Body of pancreas (tissue), 4 donors: Measurements from ENCODE around the gene TMPRSS9. TPM values are rescaled to one million over a fixed set of nuclear protein-coding genes. Genes with fewer than 3 reads are reported as not detected.

Experiments used
- ATAC-seq: fragments of 150-250 bp; one replicate; pipeline ENCODE4 v1.9.1; 2016
- DNase-seq, 4 donors: peaks; one replicate each; pipeline ENCODE4 v3.0.0-alpha.2; 2019
- H3K27ac ChIP-seq, 4 donors: fragments of 200-600 bp; sonication (generic); 1 replicate in 3 of 4; 2 replicates in 1 of 4; pipeline versions ENCODE4 v1.5.1 to v1.6.1; 2016 to 2019; ENCODE audit warnings: mild to moderate bottlenecking in 1 of 4, mixed read lengths in 1 of 4, moderate library complexity in 1 of 4
- H3K27me3 ChIP-seq, 2 donors: fragments of 200-600 bp; sonication (generic); one replicate each; pipeline ENCODE4 v1.6.0; 2016; ENCODE audit warnings: mild to moderate bottlenecking in 1 of 2
- H3K36me3 ChIP-seq, 2 donors: fragments of 200-600 bp; sonication (generic); replicated peaks in 1 of 2; 2 replicates each; pipeline ENCODE4 v1.5.1; 2016; ENCODE audit warnings: low read depth in 2 of 2; ENCODE audit not compliant: insufficient read depth in 1 of 2
- H3K4me1 ChIP-seq: fragments of 200-600 bp; sonication (generic); one replicate; pipeline ENCODE4 v1.6.0; 2016
- H3K4me3 ChIP-seq, 2 donors: fragments of 200-600 bp; sonication (generic); 1 replicate in 1 of 2; 2 replicates in 1 of 2; pipeline ENCODE4 v1.5.1; 2016 to 2019
- H3K9me3 ChIP-seq, 3 donors: fragments of 200-600 bp; sonication (generic); 1 replicate in 2 of 3; 2 replicates in 1 of 3; pipeline ENCODE4 v1.5.1; 2016
- CTCF ChIP-seq, 7 experiments: fragments of 450-650 bp in 4 of 7; fragments of 200-600 bp in 3 of 7; sonication (generic) in 3 of 7; IDR thresholded peaks; one replicate each; pipeline ENCODE4 v1.5.1; 2016 to 2019; ENCODE audit warnings: antibody characterized with exemption in 7 of 7
- POLR2A ChIP-seq, 3 donors: fragments of 450-650 bp; IDR thresholded peaks; one replicate each; pipeline ENCODE4 v1.6.1; 2016; ENCODE audit warnings: antibody characterized with exemption in 3 of 3, mild to moderate bottlenecking in 2 of 3
- WGBS, 2 donors: methylation state at CpG; one replicate each; pipeline ENCODE4 v1.1.5; 2017; 5-methylcytosine and 5-hydroxymethylcytosine counted together
- intact Hi-C: fragments of 100-400 bp; cut with DNase I; formaldehyde crosslinking; loops from one replicate; pipeline ENCODE4 v1.15.1; 2023
- total RNA-seq, 2 donors: library from RNA; depleted of rRNA; stranded (reverse); fragments of >200 nt; gene quantifications; one replicate each; pipeline ENCODE4 v1.1.0, GENCODE V29; 2016

TMPRSS9 gene
- total RNA-seq, 2 donors from 2014 or later, result not detected

DNA sequence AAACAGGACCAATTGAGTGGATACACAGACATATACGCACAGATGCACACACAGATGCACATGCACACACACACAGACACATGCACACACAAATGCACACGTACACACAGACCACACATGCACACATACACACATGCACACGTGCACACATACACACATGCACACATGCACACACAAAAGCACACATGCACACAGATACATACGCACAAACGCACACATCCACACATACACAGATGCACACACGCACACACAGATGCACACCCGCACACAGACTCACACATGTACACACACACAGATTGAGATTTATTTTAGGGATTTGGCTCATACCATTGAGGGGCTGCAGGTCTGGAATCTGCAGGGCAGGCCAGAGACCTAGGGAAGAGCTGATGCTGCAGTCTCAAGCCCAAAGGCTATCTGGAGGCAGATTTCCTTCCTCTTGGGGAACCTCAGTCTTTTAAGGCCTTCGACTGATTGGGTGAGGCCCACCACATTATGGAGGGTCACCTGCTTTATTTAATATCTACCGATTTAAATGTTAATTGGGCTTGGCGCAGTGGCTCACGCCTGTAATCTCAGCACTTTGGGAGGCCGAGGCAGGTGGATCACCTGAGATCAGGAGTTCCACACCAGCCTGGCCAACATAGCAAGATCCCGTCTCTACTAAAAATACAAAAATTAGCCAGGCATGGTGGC, 22.6 kb downstream of the TMPRSS9 start:
- 82 to 86% methylated on average over 13 of the region's 13 CpGs for WGBS, 2 donors
- Histone ChIP-seq H3K36me3 (no peaks in the 10 kb centered on the region), H3K4me1 (no peaks in the 10 kb centered on the region), H3K27me3 (no peaks in the 10 kb centered on the region), H3K27ac (no peak overlapping the region), H3K4me3 (no peak overlapping the region), H3K9me3 (peaks cover 0 to 6% (median 0%) of the 10 kb centered on the region in 3 donors)
- ATAC-seq, result no peak
- intact Hi-C loops, result loop anchor here (10.0 kb wide), 1 partner anchor 228 kb away; the partner anchor contains the start of gene AP3D1
- DNase-seq, result no peak
- no peak for TF ChIP-seq POLR2A (IDR thresholded peaks at IDR 0.05)
- TF ChIP-seq CTCF (IDR thresholded peaks at IDR 0.05), result no peak

- Histone ChIP-seq H3K27ac (no peak overlapping the region), H3K4me1 (no peaks in the 10 kb centered on the region), H3K4me3 (no peak overlapping the region), H3K36me3 (no peaks in the 10 kb centered on the region), H3K9me3 (peaks cover 0 to 6% (median 0%) of the 10 kb centered on the region in 3 donors), H3K27me3 (no peaks in the 10 kb centered on the region)
- TF ChIP-seq CTCF (IDR thresholded peaks at IDR 0.05) (no peak), POLR2A (IDR thresholded peaks at IDR 0.05) (no peak)
- 23 to 57% methylated on average over 11 to 34 of the region's 37 CpGs for WGBS, 2 donors
- intact Hi-C loops, result loop anchor here (5.0 to 10.0 kb wide), 2 partner anchors 98 to 230 kb away; partner anchors contain the start of gene AP3D1
- DNase-seq (peak; percentile 18 to 59 (median 42)), ATAC-seq (peak; percentile 52)
Measured at GRCh38 chr19:2385053-2385721, 25.1 kb downstream of the TMPRSS9 start.

DNA sequence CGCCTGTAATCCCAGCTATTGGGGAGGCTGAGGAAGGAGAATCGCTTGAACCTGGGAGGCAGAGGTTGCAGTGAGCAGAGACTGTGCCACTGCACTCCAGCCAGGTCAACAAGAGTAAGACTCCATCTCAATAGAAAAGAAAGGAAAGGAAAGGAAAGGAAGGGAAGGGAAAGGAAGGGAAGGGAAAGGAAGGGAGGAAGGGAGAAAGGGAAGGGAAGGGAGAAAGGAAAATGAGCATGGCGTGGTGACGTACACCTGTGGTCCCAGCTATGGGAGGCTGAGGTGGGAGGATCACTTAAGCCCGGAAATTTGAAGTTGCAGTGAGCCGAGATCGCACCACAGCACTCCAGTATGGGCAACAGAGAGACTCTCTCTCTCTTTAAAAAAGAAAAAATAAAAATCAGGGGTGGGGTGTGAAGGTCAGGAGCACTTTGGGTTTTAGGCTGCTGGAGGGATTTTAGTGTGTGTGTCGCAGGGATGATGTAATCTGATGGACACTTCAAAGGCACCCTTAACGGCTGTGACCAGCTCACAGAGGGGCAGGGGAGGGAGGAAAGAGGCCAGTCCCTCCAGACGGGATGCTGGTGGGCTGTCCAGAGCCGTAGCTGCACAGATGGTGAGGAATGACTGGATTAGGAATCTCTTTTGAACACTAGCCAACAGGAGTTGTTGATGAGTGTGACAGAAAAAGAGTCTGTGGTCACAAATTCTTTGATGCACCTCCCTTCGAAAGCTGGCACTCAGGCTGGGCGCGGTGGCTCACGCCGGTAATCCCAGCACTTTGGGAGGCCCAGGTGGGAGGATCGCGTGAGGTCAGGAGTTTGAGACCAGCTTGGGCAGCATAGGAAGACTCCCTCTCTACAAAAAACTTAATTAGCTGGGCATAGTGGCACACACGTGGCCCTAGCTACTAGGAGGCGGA, 27.6 kb downstream of the TMPRSS9 start:
- 68 to 74% methylated on average over 15 to 20 of the region's 20 CpGs for WGBS, 2 donors
- H3K36me3 ChIP-seq, result no peaks in the 10 kb centered on the region
- ATAC-seq (no peak), DNase-seq (no peak)
- no peaks in the 10 kb centered on the region for H3K4me1 ChIP-seq
- H3K4me3 ChIP-seq, result no peak overlapping the region
- no peaks in the 10 kb centered on the region for H3K27me3 ChIP-seq
- H3K9me3 ChIP-seq, result no peaks in the 10 kb centered on the region
- intact Hi-C loops, result loop anchor here (5.0 to 10.0 kb wide), 2 partner anchors 100 to 233 kb away; partner anchors contain the start of gene AP3D1
- TF ChIP-seq CTCF (IDR thresholded peaks at IDR 0.05) (no peak), POLR2A (IDR thresholded peaks at IDR 0.05) (no peak)
- H3K27ac ChIP-seq, result no peak overlapping the region

DNA sequence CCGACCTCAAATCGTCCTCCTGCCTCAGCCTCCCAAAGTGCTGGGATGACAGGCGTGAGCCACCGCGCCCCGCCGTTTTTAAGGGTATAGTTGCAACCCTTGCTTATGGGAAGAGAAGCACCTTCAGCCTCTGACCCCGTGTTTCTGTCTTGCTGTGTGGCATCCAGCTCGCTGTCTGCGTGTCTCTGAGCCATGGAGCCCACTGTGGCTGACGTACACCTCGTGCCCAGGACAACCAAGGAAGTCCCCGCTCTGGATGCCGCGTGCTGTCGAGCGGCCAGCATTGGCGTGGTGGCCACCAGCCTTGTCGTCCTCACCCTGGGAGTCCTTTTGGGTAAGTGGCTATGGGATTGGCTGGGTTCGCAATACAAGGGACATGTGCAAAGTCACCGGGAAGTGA, 29.5 kb downstream of the TMPRSS9 start:
- 63 to 75% methylated on average over 2 to 16 of the region's 21 CpGs for WGBS, 2 donors
- intact Hi-C loops, result loop anchor here (5.0 to 10.0 kb wide), 2 partner anchors 102 to 235 kb away; partner anchors contain the start of gene AP3D1

More for the DNA sequence above, 29.5 kb downstream of the TMPRSS9 start:
- DNase-seq (no peak), ATAC-seq (no peak)
- Histone ChIP-seq H3K27ac (no peak overlapping the region), H3K4me1 (no peaks in the 10 kb centered on the region), H3K27me3 (no peaks in the 10 kb centered on the region), H3K4me3 (no peak overlapping the region), H3K9me3 (no peaks in the 10 kb centered on the region), H3K36me3 (no peaks in the 10 kb centered on the region)
- TF ChIP-seq CTCF (IDR thresholded peaks at IDR 0.05) (no peak), POLR2A (IDR thresholded peaks at IDR 0.05) (no peak)
